GM19468 (cell line): ENCODE data around the gene PNO1.
"Not testable (repeated sequence)": the region's sequence is repeated elsewhere in the genome, so short reads cannot be mapped to it uniquely, and the experiment has no call there.

Experiments used
- ATAC-seq: cut with Tn5 transposase; IDR thresholded peaks from one replicate; pipeline ENCODE4 v1.9.1; 2021; ENCODE audit warnings: mild to moderate bottlenecking, moderate library complexity, moderate number of reproducible peaks; ENCODE audit not compliant: unreplicated experiment; ENCODE audit errors: extremely low read depth

The PNO1 gene

GRCh38 chr2:68155618-68156017 is 2.1 kb upstream of the PNO1 start:
- no peak for ATAC-seq

- ATAC-seq: no peak
Observed at GRCh38 chr2:68156419-68156818, 1.3 kb upstream of the PNO1 start.

DNA sequence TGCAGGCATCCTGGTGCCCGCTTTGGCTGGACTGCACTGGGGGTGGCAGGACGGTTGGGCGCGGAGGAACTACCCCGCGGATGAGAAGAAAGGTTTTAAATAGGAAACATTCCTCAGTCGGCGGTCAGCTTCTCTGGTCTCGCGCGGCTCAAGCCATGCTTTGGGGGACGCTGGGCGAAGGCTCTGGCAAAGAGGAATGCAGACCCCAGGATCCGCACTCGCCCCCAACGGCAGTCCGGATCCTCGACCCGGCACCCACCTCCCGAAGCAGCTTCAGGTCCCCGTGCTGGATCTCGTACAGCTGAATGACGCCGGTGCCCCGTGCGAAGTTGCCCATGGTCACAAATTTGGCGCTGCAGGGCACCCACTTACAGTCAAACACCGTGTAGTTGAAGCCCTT is 686 bp upstream of the PNO1 start:
- no peak for ATAC-seq

DNA sequence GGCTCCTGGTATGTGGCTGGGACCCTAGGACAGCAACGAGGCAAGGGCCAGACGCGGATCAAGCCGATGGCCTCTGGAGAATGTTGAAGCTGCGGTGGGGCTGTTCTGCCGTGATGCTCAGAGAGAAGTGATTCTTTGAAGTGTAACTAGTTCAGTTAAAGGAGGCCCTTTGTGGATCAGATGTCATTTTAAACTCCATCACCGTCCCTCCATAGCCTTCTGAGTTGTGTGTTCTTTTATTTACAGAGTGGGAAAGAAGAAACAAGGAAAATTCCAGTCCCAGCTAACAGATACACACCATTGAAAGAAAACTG is 403 bp downstream of the PNO1 start:
- no peak for ATAC-seq

DNA sequence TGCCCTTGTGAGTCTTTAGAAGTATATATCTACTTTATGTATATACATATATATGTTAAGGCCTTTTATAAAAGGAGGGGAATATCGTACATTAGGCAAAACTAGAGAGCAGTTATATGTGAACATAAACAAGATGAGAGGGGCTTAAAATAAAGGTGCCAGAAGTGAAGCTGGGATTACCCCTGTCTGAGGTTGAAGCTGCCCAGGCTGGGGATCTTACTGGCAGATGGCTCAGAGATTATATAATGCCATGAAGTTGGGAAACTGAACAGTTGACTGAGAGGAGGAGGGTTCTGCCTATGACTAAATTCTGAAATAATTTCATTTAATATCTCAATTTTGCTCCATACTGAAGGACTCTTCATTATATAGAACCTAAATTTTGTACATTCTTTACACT is 6.0 kb downstream of the PNO1 start:
- ATAC-seq: no peak

DNA sequence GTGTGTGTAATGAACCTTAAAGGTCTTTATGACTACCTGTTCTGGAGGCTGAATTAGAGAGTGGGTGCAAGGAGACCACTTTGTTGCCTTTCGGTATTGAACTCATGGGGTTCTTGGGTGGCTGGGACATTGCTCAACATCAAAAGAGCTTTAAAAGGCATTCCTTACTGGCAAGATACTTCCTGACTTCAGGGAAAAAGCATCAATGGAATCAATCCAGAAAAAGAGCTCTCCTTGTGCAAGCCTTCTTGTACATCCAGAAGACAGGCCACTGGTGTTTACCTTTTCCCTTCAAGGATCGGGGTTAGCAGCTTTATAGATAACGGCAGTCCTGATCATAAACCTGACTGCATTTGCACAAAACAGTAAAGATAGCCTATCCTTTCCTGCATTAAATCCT is 9.5 kb downstream of the PNO1 start:
- ATAC-seq: no peak

DNA sequence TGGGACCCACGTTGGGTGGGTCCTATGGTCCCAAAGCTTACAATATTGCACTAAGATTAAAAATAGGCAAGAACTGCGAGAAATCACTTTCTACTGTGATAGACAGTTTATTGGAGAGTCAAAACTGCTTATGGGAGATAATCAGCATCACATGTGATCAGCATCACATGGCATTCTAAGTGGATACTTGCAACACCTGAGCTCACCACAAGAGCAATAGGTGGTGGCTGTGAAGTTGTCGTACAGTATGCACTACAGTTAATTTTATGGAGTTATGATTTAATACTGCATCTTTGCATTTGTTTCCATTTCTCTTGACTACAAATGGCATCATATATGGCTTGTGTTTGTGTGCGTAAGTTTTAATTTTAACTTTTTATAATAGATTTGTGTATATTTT is 11.6 kb downstream of the PNO1 start:
- no peak for ATAC-seq

GRCh38 chr2:68171146-68171545 is 13.5 kb downstream of the PNO1 start:
- no peak for ATAC-seq

DNA sequence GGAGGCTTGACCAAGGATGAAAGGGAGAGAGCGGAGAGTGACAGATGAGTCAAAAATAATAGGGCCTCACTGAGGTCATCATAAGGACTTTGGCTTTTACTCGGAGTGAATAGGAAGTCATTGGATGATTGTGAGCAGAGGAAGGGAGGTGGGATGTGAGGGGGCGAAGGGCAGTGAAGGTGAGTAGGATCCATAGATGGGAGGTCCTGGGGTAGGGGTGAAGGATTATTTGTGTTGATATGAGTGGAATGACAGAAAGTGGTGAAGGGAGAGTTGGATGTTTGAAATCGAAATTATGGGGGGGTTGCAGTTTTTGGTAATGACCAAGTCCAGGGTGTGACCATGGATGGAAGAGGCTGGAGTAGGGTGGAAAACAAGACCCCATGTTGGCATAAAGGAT is 14.0 kb downstream of the PNO1 start:
- no peak for ATAC-seq

DNA sequence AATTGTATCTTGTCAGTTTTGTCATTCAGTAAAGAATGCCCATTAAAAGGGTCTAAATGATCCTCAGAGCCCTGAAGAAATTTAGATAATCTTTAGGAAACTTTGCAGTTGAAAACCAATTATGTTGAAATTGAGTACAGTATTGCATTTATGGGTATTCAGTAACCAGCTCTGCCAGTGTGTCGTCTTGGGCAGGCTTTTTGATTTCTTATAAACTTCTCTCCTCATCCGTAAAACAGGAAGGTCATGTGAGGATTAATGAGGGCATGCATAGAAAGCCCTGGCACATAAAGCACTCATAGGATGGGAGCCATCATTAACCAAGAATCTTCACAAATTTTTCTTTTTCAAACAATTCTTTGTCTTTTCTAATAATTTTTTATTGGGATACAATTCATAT is 14.8 kb downstream of the PNO1 start:
- ATAC-seq: no peak

DNA sequence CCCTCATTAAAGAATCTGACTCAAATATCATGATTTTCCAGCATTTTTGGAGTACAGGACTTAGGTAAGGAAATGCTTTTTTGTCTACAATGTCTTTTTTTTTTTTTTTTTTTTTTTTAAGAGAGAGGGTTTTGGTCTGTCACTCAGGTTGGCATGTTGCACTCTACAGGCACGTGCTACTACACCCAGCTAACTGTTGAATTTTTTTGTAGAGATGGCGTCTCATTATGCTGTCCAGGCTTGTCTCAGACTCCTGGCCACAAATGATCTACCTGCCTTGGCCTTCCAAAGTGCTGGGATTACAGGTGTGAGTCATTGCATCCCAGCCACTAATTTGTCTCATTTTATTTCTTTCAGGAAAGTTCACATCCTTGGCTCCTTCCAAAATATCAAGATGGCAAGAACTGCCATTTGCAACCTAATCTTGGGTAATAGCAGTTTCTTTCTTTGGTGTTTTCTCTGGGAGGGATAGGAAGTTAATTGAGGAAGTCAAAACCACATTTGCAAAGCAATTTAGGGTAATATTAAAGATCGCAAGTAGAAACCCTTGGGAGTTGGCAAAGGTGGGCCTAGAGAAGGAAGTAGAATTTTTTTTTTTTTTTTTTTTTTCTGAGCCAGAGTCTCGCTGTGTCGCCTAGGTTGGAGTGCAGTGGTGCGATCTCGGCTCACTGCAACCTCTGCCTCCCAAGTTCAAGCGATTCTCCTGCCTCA is 15.5 kb downstream of the PNO1 start:
- ATAC-seq: no peak

DNA sequence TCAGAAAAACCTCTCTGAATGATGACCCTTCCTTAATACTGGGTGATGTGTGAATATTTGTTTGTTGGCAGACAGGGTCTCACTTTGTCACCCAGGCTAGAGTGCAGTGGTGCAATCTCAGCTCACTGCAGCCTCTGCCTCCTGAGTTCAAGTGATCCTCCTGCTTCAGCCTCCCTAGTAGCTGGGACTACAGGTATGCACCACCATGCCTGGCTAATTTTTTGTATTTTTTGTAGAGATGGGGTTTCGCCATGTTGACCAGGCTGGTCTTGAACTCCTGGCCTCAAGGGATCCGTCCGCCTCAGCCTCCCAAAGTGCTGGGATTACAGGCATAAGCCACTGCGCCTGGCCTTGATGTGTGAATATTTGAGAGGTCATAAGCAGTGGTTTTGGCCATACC is 17.5 kb downstream of the PNO1 start:
- not testable (repeated sequence) for ATAC-seq

GRCh38 chr2:68176657-68177056 is 19.0 kb downstream of the PNO1 start:
- no peak for ATAC-seq

- ATAC-seq: no peak
Observed at GRCh38 chr2:68177541-68177940, 19.9 kb downstream of the PNO1 start.

GRCh38 chr2:68178432-68178831 is 20.7 kb downstream of the PNO1 start:
- no peak for ATAC-seq

DNA sequence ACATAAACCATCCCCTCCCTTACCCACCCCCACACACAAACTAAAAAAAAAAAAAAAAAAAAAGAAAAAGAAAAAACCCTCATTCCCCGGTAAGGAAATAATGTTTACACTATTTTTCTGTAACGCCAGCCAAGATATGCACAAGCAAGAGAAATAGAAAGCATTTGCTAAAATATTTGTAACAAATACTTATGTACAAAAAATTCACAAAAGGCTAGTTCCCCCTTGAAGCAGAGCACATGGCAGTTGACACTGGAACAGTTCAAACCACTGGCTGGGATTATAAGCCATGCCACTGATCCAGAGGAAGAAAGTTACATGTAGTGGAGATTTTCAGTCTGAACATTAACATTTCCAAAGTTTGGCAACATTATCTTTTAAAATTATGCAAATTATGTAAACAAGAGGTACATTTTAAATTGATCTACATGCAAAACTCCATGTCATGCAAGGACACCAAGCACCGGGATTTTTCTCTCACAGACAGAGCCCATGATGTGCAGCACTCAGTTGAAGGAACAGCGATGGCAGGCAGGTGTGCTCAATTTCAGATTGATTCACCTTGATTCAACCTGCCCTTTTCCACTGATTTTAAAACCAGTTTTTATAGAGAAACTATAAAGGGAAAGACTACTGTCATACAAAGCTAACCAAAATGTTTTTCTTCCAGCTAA is 21.4 kb downstream of the PNO1 start:
- ATAC-seq: no peak

DNA sequence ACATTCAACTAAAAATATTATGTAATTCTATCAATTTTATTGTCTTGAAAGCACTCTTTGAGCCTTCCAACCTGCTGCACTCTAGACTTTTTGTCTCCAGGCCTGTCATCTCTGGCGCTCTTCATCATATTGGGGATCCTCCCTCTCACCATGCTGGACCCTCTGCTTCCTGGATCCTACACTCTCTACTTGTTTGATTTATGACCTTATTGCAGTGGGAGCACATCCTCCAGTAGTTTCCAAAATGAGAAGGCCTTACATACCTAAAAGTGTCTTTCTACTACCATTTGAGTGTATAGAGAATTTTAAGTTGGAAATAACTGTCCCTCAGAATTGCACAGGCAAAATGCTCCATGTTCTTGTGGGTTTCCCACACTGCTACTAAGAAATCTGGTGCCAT is 25.2 kb downstream of the PNO1 start:
- no peak for ATAC-seq

GRCh38 chr2:68185541-68186164 is 28.0 kb downstream of the PNO1 start:
- ATAC-seq: peak; percentile 38

DNA sequence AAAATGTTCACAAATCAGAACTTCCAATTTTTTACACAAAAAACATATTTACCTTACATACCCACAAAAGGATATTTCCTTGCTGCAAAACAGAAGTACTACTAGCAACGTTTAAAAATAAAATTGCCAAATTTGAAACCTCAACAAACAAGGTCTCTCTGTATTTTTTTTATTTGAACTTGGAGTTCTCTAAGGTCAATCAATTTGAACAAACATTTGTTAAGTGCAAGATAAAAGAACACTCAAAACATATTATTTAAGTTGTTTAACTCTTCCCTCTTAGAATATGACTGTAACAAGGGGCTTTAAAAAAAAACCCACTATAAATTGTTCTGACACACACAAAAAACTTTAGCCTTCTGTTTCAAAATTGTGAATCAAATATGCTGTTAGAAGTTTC is 29.6 kb downstream of the PNO1 start:
- ATAC-seq: no peak

- ATAC-seq: no peak
Observed at GRCh38 chr2:68188831-68189230, 31.1 kb downstream of the PNO1 start.

- ATAC-seq: no peak
Observed at GRCh38 chr2:68189991-68190784, 32.5 kb downstream of the PNO1 start.
